Measurements from ENCODE around the gene FGF5.
"Not testable (repeated sequence)": the region's sequence is repeated elsewhere in the genome, so short reads cannot be mapped to it uniquely, and the experiment has no call there.

FGF5 gene

GRCh38 chr4:80253510-80253909, 13.0 kb upstream of the FGF5 start:
- no peak for DNase-seq (ENCODE audit: low read depth in 2 of 2, low spot score in 1 of 2)

GRCh38 chr4:80254114-80254513, 12.3 kb upstream of the FGF5 start:
- no peak for DNase-seq (ENCODE audit: low read depth in 2 of 2, low spot score in 1 of 2)

- DNase-seq (ENCODE audit: low read depth in 2 of 2, low spot score in 1 of 2), result no peak
Measured at GRCh38 chr4:80255329-80256095, 11.0 kb upstream of the FGF5 start.

- no peak for DNase-seq (ENCODE audit: low read depth in 2 of 2, low spot score in 1 of 2)
Measured at GRCh38 chr4:80257851-80258250, 8.6 kb upstream of the FGF5 start.

GRCh38 chr4:80259012-80259411, 7.5 kb upstream of the FGF5 start:
- no peak for DNase-seq (ENCODE audit: low read depth in 2 of 2, low spot score in 1 of 2)

GRCh38 chr4:80259817-80260216, 6.6 kb upstream of the FGF5 start:
- no peak for DNase-seq (ENCODE audit: low read depth in 2 of 2, low spot score in 1 of 2)

- no peak for DNase-seq (ENCODE audit: low read depth in 2 of 2, low spot score in 1 of 2)
Measured at GRCh38 chr4:80261989-80262600, 4.4 kb upstream of the FGF5 start.

- DNase-seq (ENCODE audit: low read depth in 2 of 2, low spot score in 1 of 2), result no peak
Measured at GRCh38 chr4:80263541-80264351, 2.7 kb upstream of the FGF5 start.

- no peak for DNase-seq (ENCODE audit: low read depth in 2 of 2, low spot score in 1 of 2)
Measured at GRCh38 chr4:80264352-80264647, 2.2 kb upstream of the FGF5 start.

- DNase-seq (ENCODE audit: low read depth in 2 of 2, low spot score in 1 of 2), result no peak
Measured at GRCh38 chr4:80264825-80265224, 1.6 kb upstream of the FGF5 start.

- no peak for DNase-seq (ENCODE audit: low read depth in 2 of 2, low spot score in 1 of 2)
Measured at GRCh38 chr4:80265571-80266252, 752 bp upstream of the FGF5 start.

GRCh38 chr4:80266902-80267380, 477 bp downstream of the FGF5 start:
- no peak for DNase-seq (ENCODE audit: low read depth in 2 of 2, low spot score in 1 of 2)

- no peak for DNase-seq (ENCODE audit: low read depth in 2 of 2, low spot score in 1 of 2)
Measured at GRCh38 chr4:80268081-80268823, 1.8 kb downstream of the FGF5 start.

- DNase-seq (ENCODE audit: low read depth in 2 of 2, low spot score in 1 of 2), result no peak
Measured at GRCh38 chr4:80268936-80269335, 2.5 kb downstream of the FGF5 start.

- DNase-seq (ENCODE audit: low read depth in 2 of 2, low spot score in 1 of 2), result no peak
Measured at GRCh38 chr4:80270321-80270720, 3.9 kb downstream of the FGF5 start.

- no peak for DNase-seq (ENCODE audit: low read depth in 2 of 2, low spot score in 1 of 2)
Measured at GRCh38 chr4:80270868-80271267, 4.4 kb downstream of the FGF5 start.

- DNase-seq (ENCODE audit: low read depth in 2 of 2, low spot score in 1 of 2), result no peak
Measured at GRCh38 chr4:80271801-80272200, 5.3 kb downstream of the FGF5 start.

GRCh38 chr4:80276931-80277330, 10.5 kb downstream of the FGF5 start:
- DNase-seq (ENCODE audit: low read depth in 2 of 2, low spot score in 1 of 2), result no peak

GRCh38 chr4:80279751-80280150, 13.3 kb downstream of the FGF5 start:
- DNase-seq (ENCODE audit: low read depth in 2 of 2, low spot score in 1 of 2), result no peak

GRCh38 chr4:80286451-80286850, 20.0 kb downstream of the FGF5 start:
- DNase-seq (ENCODE audit: low read depth in 2 of 2, low spot score in 1 of 2), result no peak

- not testable (repeated sequence) for DNase-seq (ENCODE audit: low read depth in 2 of 2, low spot score in 1 of 2)
Measured at GRCh38 chr4:80290665-80291064, 24.2 kb downstream of the FGF5 start.

All from stimulated activated CD8-positive, alpha-beta memory T cell treated with anti-CD3 and anti-CD28 coated beads, Interleukin-4, amount 100 ng/mL, for 4 hours (primary cell).